Panc1 (cell line): ENCODE data around the gene EMILIN3. TPM values are rescaled to one million over a fixed set of nuclear protein-coding genes. Genes with fewer than 3 reads are reported as not detected.

Source experiments
- ATAC-seq: fragments of 200-7000 bp; cut with Tn5 transposase; 2 replicates; pipeline ENCODE4 v1.9.1; 2020; ENCODE audit warnings: mild to moderate bottlenecking, moderate library complexity
- BruUV-seq: library from RNA; stranded (reverse); fragments of 400-500 nt; replicated peaks from 2 replicates; lab custom pipeline; 2021; lab: Mats Ljungman, UMichigan
- CTCF ChIA-PET: fragments of 300-600 bp; sonication (Branson Sonifier 250); formaldehyde crosslinking; loops from one replicate; lab custom pipeline; 2022; ENCODE audit warnings: antibody characterized with exemption; lab: Charles Lee
- POLR2A ChIA-PET: fragments of 300-600 bp; sonication (Branson Sonifier 250); formaldehyde crosslinking; loops from one replicate; lab custom pipeline; 2022; ENCODE audit warnings: antibody characterized with exemption; lab: Charles Lee
- DNase-seq: peaks from one replicate; pipeline ENCODE4 v3.0.0-alpha.2; 2010; ENCODE audit warnings: low read depth, low spot score
- H3K27ac ChIP-seq: 2 replicates; pipeline ENCODE4 v1.5.1; 2011; ENCODE audit warnings: mild to moderate bottlenecking, low read length, inconsistent platforms
- H3K27me3 ChIP-seq: fragments of 200-500 bp; sonication (Bioruptor generic); 2 replicates; pipeline ENCODE4 v1.6.0; 2014; ENCODE audit warnings: low read length, inconsistent platforms; ENCODE audit not compliant: control insufficient read depth, insufficient read depth
- H3K36me3 ChIP-seq: fragments of 200-500 bp; sonication (Bioruptor generic); 2 replicates; pipeline ENCODE4 v1.5.1; 2014; ENCODE audit warnings: inconsistent platforms, mild to moderate bottlenecking, low read length, moderate library complexity; ENCODE audit not compliant: control insufficient read depth, insufficient read depth
- H3K4me1 ChIP-seq: 2 replicates; pipeline ENCODE4 v1.5.1; 2011; ENCODE audit warnings: inconsistent platforms, mild to moderate bottlenecking, low read length, moderate library complexity; ENCODE audit not compliant: control insufficient read depth, insufficient read depth
- H3K4me3 ChIP-seq, 2 experiments: 2 replicates each; pipeline ENCODE4 v1.5.1; 2011 to 2012; ENCODE audit warnings: low read depth in 2 of 2, low read length in 2 of 2, mild to moderate bottlenecking in 2 of 2, inconsistent platforms in 1 of 2, moderate library complexity in 1 of 2
- H3K9me3 ChIP-seq: fragments of 200-500 bp; sonication (Bioruptor generic); 2 replicates; pipeline ENCODE4 v1.5.1; 2014; ENCODE audit warnings: low read depth, mild to moderate bottlenecking, inconsistent platforms, low read length, moderate library complexity; ENCODE audit not compliant: control insufficient read depth, insufficient read depth
- CTCF ChIP-seq: fragments of 450-650 bp; IDR thresholded peaks from 2 replicates; pipeline ENCODE4 v1.5.1; 2017; ENCODE audit warnings: mild to moderate bottlenecking
- POLR2AphosphoS5 ChIP-seq: IDR thresholded peaks from 2 replicates; pipeline ENCODE4 v1.6.1; 2012; ENCODE audit warnings: mild to moderate bottlenecking, low read depth, low read length, moderate library complexity
- SIN3A ChIP-seq: IDR thresholded peaks from 2 replicates; pipeline ENCODE4 v1.6.1; 2012; ENCODE audit warnings: low read depth, mild to moderate bottlenecking, low read length, moderate library complexity, borderline replicate concordance; ENCODE audit not compliant: insufficient read depth
- TCF7L2 ChIP-seq: IDR thresholded peaks from 2 replicates; pipeline ENCODE4 v1.6.1; 2011; ENCODE audit warnings: mild to moderate bottlenecking, low read depth, low read length, inconsistent platforms
- in situ Hi-C: cut with HindIII; loops from 2 replicates; pipeline ENCODE4 v1.10.0; 2016; ENCODE audit warnings: low sequenced_read_pairs, low pct_unique_long_range_greater_than_20kb
- intact Hi-C: fragments of 100-400 bp; cut with micrococcal nuclease; formaldehyde crosslinking; loops from one replicate; pipeline ENCODE4 v1.10.0; 2022; ENCODE audit not compliant: unreplicated experiment
- total RNA-seq: library from RNA; stranded (reverse); gene quantifications from one replicate; pipeline ENCODE4 v1.2.1, GENCODE V29; 2021; ENCODE audit not compliant: unreplicated experiment
- TF ChIP-seq, protein P1 (sequence below), 2 experiments: IDR thresholded peaks; 2 replicates each; pipeline ENCODE4 v1.6.1; 2011 to 2012; ENCODE audit warnings: low read depth in 2 of 2, control low read depth in 1 of 2, low read length in 1 of 2, mild to moderate bottlenecking in 1 of 2, moderate library complexity in 1 of 2; ENCODE audit not compliant: insufficient read depth in 1 of 2

EMILIN3 gene
- total RNA-seq, 1 experiment from 2014 or later = 0.54 TPM

DNA sequence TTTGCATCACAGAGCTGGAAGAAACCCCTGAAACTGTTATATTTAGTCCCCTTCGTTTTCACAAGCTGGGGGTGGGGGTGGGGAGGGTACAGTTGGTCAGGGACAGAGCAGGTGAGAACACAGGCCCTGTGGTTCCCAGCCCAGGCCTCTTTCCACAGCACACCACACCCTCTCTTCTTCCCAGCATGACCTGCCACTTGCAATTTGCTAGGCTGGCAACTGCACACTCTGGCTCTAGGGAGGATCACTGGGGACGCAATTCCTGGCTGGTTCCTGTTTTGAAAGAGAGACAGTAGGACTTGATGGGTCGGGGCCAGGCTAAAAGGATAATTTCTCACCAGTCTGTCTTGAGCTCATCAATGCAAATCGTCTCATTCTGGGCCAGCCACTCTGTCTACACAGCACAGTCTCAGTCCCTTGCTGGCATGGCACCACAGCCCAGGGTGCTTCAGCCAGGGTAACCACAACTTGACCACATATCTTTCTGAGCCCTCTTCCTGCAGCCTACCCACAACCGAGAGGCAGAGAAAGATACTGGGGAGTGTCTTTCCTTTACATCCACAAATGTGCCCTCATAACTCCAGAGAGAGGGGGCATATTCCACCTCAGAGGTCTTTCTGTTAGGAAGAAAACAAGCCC is 41.7 kb upstream of the EMILIN3 start:
- ATAC-seq = no peak

GRCh38 chr20:41407607-41408006 is 41.0 kb upstream of the EMILIN3 start:
- CTCF ChIA-PET = no interaction called here
- peaks cover 9% of the 10 kb centered on the region for H3K36me3 ChIP-seq
- DNase-seq = no peak
- no peaks in the 10 kb centered on the region for H3K9me3 ChIP-seq
- no peaks in the 10 kb centered on the region for H3K4me1 ChIP-seq
- no peak overlapping the region for H3K4me3 ChIP-seq
- no TSS peak for BruUV-seq
- ATAC-seq = no peak
- no peaks in the 10 kb centered on the region for H3K27me3 ChIP-seq
- intact Hi-C loops = no loop called here
- in situ Hi-C loops = no loop called here
- no peak overlapping the region for H3K27ac ChIP-seq
- TF ChIP-seq, protein P1, sequence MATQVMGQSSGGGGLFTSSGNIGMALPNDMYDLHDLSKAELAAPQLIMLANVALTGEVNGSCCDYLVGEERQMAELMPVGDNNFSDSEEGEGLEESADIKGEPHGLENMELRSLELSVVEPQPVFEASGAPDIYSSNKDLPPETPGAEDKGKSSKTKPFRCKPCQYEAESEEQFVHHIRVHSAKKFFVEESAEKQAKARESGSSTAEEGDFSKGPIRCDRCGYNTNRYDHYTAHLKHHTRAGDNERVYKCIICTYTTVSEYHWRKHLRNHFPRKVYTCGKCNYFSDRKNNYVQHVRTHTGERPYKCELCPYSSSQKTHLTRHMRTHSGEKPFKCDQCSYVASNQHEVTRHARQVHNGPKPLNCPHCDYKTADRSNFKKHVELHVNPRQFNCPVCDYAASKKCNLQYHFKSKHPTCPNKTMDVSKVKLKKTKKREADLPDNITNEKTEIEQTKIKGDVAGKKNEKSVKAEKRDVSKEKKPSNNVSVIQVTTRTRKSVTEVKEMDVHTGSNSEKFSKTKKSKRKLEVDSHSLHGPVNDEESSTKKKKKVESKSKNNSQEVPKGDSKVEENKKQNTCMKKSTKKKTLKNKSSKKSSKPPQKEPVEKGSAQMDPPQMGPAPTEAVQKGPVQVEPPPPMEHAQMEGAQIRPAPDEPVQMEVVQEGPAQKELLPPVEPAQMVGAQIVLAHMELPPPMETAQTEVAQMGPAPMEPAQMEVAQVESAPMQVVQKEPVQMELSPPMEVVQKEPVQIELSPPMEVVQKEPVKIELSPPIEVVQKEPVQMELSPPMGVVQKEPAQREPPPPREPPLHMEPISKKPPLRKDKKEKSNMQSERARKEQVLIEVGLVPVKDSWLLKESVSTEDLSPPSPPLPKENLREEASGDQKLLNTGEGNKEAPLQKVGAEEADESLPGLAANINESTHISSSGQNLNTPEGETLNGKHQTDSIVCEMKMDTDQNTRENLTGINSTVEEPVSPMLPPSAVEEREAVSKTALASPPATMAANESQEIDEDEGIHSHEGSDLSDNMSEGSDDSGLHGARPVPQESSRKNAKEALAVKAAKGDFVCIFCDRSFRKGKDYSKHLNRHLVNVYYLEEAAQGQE (IDR thresholded peaks at IDR 0.05; ENCODE audit: insufficient read depth in 1 of 2, low read depth in 2 of 2, low read length in 1 of 2) = no peak
- TF ChIP-seq CTCF (no peak), POLR2AphosphoS5 (no peak), SIN3A (no peak), TCF7L2 (no peak)
- POLR2A ChIA-PET = no interaction called here

More for the DNA sequence above, 41.7 kb upstream of the EMILIN3 start:
- Histone ChIP-seq H3K9me3 (no peaks in the 10 kb centered on the region), H3K27me3 (no peaks in the 10 kb centered on the region), H3K36me3 (peaks cover 8% of the 10 kb centered on the region), H3K27ac (no peak overlapping the region), H3K4me1 (no peaks in the 10 kb centered on the region), H3K4me3 (no peak overlapping the region)
- ChIA-PET CTCF (no interaction called here), POLR2A (no interaction called here)
- no TSS peak for BruUV-seq
- intact Hi-C loops (no loop called here), in situ Hi-C loops (no loop called here)
- DNase-seq = no peak
- no peak for TF ChIP-seq POLR2AphosphoS5
- TF ChIP-seq, protein P1 (IDR thresholded peaks at IDR 0.05; ENCODE audit: insufficient read depth in 1 of 2, low read depth in 2 of 2, low read length in 1 of 2) = no peak
- TF ChIP-seq CTCF = no peak
- no peak for TF ChIP-seq SIN3A
- no peak for TF ChIP-seq TCF7L2
